Pancreas (tissue), 10 donors: ENCODE results near the gene MAP3K3. TPM values are rescaled to one million over a fixed set of nuclear protein-coding genes. Genes with fewer than 3 reads are reported as not detected.
A peak's percentile ranks its signal among the peaks of the same experiment; 100 is the strongest.

Source experiments
- ATAC-seq, 4 donors: fragments of 200-7000 bp; cut with Tn5 transposase; one replicate each; pipeline versions ENCODE4 v1.8.0 to v1.9.1; 2020; ENCODE audit warnings: mild to moderate bottlenecking in 4 of 4, moderate library complexity in 4 of 4
- DNase-seq, 6 donors: peaks; one replicate each; pipeline ENCODE4 v3.0.0-alpha.2; 2020
- FAIRE-seq: peaks from 2 replicates; lab custom pipeline; 2012; peaks lifted over from hg19 to GRCh38; lab: Jason Lieb, UNC
- H3K27ac ChIP-seq, 4 donors: fragments of 200-600 bp; sonication (generic); 1 replicate in 3 of 4; 2 replicates in 1 of 4; pipeline versions ENCODE4 v1.5.0 to v1.8.0; 2020
- H3K27me3 ChIP-seq, 4 donors: fragments of 200-600 bp; one replicate each; pipeline ENCODE4 v1.8.0; 2021
- H3K36me3 ChIP-seq, 3 donors: fragments of 200-600 bp; sonication (generic) in 1 of 3; one replicate each; pipeline versions ENCODE4 v1.5.0 to v1.8.0; 2020 to 2021
- H3K4me1 ChIP-seq, 3 donors: fragments of 200-600 bp; one replicate each; pipeline ENCODE4 v1.8.0; 2021
- H3K4me3 ChIP-seq, 4 donors: fragments of 200-600 bp; sonication (generic) in 2 of 4; one replicate each; pipeline versions ENCODE4 v1.5.0 to v1.8.0; 2020 to 2021
- H3K9me3 ChIP-seq, 4 donors: fragments of 200-600 bp; one replicate each; pipeline ENCODE4 v1.8.0; 2021
- CTCF ChIP-seq, 4 donors: fragments of 200-600 bp; sonication (generic) in 3 of 4; IDR thresholded peaks; one replicate each; pipeline versions ENCODE4 v1.5.0 to v1.8.0; 2021; ENCODE audit warnings: antibody characterized with exemption in 4 of 4
- WGBS, 2 donors: extraction: QIAGEN DNeasy Blood & Tissue Kit; methylation state at CpG; one replicate each; pipeline ENCODE4 v1.1.7; 2013; 5-methylcytosine and 5-hydroxymethylcytosine counted together
- intact Hi-C, 3 donors: fragments of 100-400 bp; cut with DNase I; formaldehyde crosslinking; loops; one replicate each; pipeline versions ENCODE4 v1.11.1 to v1.14.2; 2022
- polyA plus RNA-seq, 2 donors: library from polyadenylated mRNA; stranded (reverse); fragments of 200-250 nt; gene quantifications; one replicate each; pipeline ENCODE4 v1.2.3, GENCODE V29; 2013
- total RNA-seq, 6 donors: library from RNA; stranded (reverse); fragmentation: NEBNext Ultra II Directional in 4 of 6; extraction: Animal tissue kit (Norgen Biotek cat#: 25700) in 4 of 6; gene quantifications; one replicate each; pipeline versions ENCODE4 v1.2.1 to v1.2.4, GENCODE V29; 2021 to 2023
- donor health status: healthy with polysubstance abuse.
- donor health status: DM: no; HTN: no; CAD: no; lungs with moderate emphysema.
- donor health status: DM: no; HTN: no; CAD: no.
- donor health status: control.
- donor health status: control.
- donor health status: Bipolar disorder and iron deficiency.
- donor health status: DM: yes; HTN: yes; CAD: no.
- donor health status: DM: no; HTN: no; CAD: no.
- donor health status: DM: no; HTN: no; CAD: no.
- donor health status: DM: yes; HTN: yes; CAD: no.

MAP3K3 gene
- total and polyA plus RNA-seq, 8 donors = 8.4 to 21.9 (median 11.4) TPM

- peak overlapping the region in 1 of 4 donors; percentile 12 for H3K27ac ChIP-seq
- ATAC-seq = peak in 3 of 4 donors; percentile 9 to 71 (median 58)
- no peaks in the 10 kb centered on the region for H3K27me3 ChIP-seq
- 83 to 84% methylated on average over 5 of the region's 5 CpGs for WGBS, 2 donors
- no peak for FAIRE-seq
- no peak overlapping the region for H3K4me3 ChIP-seq
- TF ChIP-seq CTCF (IDR thresholded peaks at IDR 0.05) = no peak
- no peak for DNase-seq
- no peaks in the 10 kb centered on the region for H3K4me1 ChIP-seq
- intact Hi-C loops = no loop called here
- no peaks in the 10 kb centered on the region for H3K9me3 ChIP-seq
- H3K36me3 ChIP-seq = peaks cover 0 to 22% (median 0%) of the 10 kb centered on the region in 3 donors
Measured at GRCh38 chr17:63665527-63666214, 43.5 kb downstream of the MAP3K3 start.

GRCh38 chr17:63672856-63673255 lies 50.6 kb downstream of the MAP3K3 start:
- FAIRE-seq (no peak), ATAC-seq (no peak), DNase-seq (no peak)
- peaks cover 15 to 24% (median 23%) of the 10 kb centered on the region in 3 donors for H3K4me1 ChIP-seq
- H3K4me3 ChIP-seq = no peak overlapping the region
- TF ChIP-seq CTCF (IDR thresholded peaks at IDR 0.05) = no peak
- no peaks in the 10 kb centered on the region for H3K9me3 ChIP-seq
- H3K36me3 ChIP-seq = peaks cover 0 to 5% (median 0%) of the 10 kb centered on the region in 3 donors
- 96 to 100% methylated on average over 2 of the region's 2 CpGs for WGBS, 2 donors
- intact Hi-C loops = no loop called here
- no peaks in the 10 kb centered on the region for H3K27me3 ChIP-seq
- H3K27ac ChIP-seq = no peak overlapping the region

GRCh38 chr17:63675231-63675606 lies 53.0 kb downstream of the MAP3K3 start:
- TF ChIP-seq CTCF (IDR thresholded peaks at IDR 0.05) = no peak
- Histone ChIP-seq H3K9me3 (no peaks in the 10 kb centered on the region), H3K36me3 (no peaks in the 10 kb centered on the region), H3K27ac (peak overlapping the region; percentile 67 to 88 (median 78)), H3K27me3 (no peaks in the 10 kb centered on the region), H3K4me3 (no peak overlapping the region), H3K4me1 (peaks cover 15 to 24% (median 23%) of the 10 kb centered on the region in 3 donors)
- no peak for FAIRE-seq
- intact Hi-C loops = no loop called here
- WGBS, 2 donors = 24 to 27% methylated on average over 4 of the region's 4 CpGs
- peak; percentile 19 to 67 (median 42) for ATAC-seq
- no peak for DNase-seq

GRCh38 chr17:63675607-63676546 lies 53.7 kb downstream of the MAP3K3 start:
- ATAC-seq (peak; percentile 97 to 99 (median 98)), DNase-seq (peak; percentile 82 to 93 (median 90)), FAIRE-seq (no peak)
- peak overlapping the region in 2 of 4 donors; percentile 4 to 11 for H3K4me3 ChIP-seq
- no peak for TF ChIP-seq CTCF (IDR thresholded peaks at IDR 0.05)
- intact Hi-C loops = no loop called here
- no peaks in the 10 kb centered on the region for H3K27me3 ChIP-seq
- H3K9me3 ChIP-seq = no peaks in the 10 kb centered on the region
- peaks cover 15 to 24% (median 23%) of the 10 kb centered on the region in 3 donors for H3K4me1 ChIP-seq
- peak overlapping the region; percentile 67 to 88 (median 78) for H3K27ac ChIP-seq
- no peaks in the 10 kb centered on the region for H3K36me3 ChIP-seq
- 26 to 31% methylated on average over 6 of the region's 6 CpGs for WGBS, 2 donors
